ENCODE results near the gene COMMD4. TPM values are rescaled to one million over a fixed set of nuclear protein-coding genes. Genes with fewer than 3 reads are reported as not detected.
"Not testable (repeated sequence)": the region's sequence is repeated elsewhere in the genome, so short reads cannot be mapped to it uniquely, and the experiment has no call there.

Gene COMMD4
- polyA plus RNA-seq, 1 of the 3 experiments (the other 2 are of a cell fraction) = 223 TPM

DNA sequence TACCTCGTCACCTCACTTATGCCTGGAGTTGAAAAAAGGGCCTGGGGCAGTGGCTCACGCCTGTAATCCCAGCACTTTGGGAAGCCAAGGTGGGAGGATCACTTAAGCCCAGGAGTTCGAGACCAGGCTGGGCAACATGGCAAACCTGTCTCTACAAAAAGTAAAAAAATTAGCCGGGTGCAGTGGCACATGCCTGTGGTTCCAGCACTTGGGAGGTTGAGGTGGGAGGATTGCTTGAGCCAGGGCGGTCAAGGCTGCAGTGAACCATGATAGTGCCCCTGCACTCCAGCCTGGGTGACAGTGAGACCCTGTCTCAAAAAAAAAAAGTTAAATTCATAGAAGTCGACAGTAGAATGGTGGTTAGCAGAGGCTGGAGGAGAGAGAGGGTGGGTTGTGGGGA lies 6.4 kb downstream of the COMMD4 start:
- H3K27me3 ChIP-seq (ENCODE audit: insufficient read depth) = no peaks in the 10 kb centered on the region
- TF ChIP-seq TAF1 (IDR thresholded peaks at IDR 0.05; ENCODE audit: borderline replicate concordance, low read depth, low read length) = no peak
- no peak for TF ChIP-seq YY1 (IDR thresholded peaks at IDR 0.05; ENCODE audit: low read depth)
- no peak for TF ChIP-seq ELF1 (IDR thresholded peaks at IDR 0.05)
- TF ChIP-seq TCF12 (IDR thresholded peaks at IDR 0.05) = no peak
- TF ChIP-seq, protein P1, sequence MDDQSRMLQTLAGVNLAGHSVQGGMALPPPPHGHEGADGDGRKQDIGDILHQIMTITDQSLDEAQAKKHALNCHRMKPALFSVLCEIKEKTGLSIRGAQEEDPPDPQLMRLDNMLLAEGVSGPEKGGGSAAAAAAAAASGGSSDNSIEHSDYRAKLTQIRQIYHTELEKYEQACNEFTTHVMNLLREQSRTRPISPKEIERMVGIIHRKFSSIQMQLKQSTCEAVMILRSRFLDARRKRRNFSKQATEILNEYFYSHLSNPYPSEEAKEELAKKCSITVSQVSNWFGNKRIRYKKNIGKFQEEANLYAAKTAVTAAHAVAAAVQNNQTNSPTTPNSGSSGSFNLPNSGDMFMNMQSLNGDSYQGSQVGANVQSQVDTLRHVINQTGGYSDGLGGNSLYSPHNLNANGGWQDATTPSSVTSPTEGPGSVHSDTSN (IDR thresholded peaks at IDR 0.05) = no peak
- TF ChIP-seq, protein P2, sequence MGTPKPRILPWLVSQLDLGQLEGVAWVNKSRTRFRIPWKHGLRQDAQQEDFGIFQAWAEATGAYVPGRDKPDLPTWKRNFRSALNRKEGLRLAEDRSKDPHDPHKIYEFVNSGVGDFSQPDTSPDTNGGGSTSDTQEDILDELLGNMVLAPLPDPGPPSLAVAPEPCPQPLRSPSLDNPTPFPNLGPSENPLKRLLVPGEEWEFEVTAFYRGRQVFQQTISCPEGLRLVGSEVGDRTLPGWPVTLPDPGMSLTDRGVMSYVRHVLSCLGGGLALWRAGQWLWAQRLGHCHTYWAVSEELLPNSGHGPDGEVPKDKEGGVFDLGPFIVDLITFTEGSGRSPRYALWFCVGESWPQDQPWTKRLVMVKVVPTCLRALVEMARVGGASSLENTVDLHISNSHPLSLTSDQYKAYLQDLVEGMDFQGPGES (IDR thresholded peaks at IDR 0.05; ENCODE audit: low read depth, low read length) = no peak
- TF ChIP-seq, protein P3, sequence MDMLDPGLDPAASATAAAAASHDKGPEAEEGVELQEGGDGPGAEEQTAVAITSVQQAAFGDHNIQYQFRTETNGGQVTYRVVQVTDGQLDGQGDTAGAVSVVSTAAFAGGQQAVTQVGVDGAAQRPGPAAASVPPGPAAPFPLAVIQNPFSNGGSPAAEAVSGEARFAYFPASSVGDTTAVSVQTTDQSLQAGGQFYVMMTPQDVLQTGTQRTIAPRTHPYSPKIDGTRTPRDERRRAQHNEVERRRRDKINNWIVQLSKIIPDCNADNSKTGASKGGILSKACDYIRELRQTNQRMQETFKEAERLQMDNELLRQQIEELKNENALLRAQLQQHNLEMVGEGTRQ (IDR thresholded peaks at IDR 0.05; ENCODE audit: borderline replicate concordance, low read depth, low read length) = no peak
- TF ChIP-seq EP300 (IDR thresholded peaks at IDR 0.05; ENCODE audit: borderline replicate concordance in 1 of 2, low read depth in 1 of 2, low read length in 1 of 2) = no peak
- no peak for TF ChIP-seq FOXJ3 (CRISPR knock-in tag; IDR thresholded peaks at IDR 0.05)
- no peak for TF ChIP-seq SIN3A (IDR thresholded peaks at IDR 0.05; ENCODE audit: borderline replicate concordance, low read depth, low read length)
- TF ChIP-seq RFX5 (IDR thresholded peaks at IDR 0.05; ENCODE audit: low read length) = no peak
- no peak for TF ChIP-seq JUND (IDR thresholded peaks at IDR 0.05)
- TF ChIP-seq, protein P4, sequence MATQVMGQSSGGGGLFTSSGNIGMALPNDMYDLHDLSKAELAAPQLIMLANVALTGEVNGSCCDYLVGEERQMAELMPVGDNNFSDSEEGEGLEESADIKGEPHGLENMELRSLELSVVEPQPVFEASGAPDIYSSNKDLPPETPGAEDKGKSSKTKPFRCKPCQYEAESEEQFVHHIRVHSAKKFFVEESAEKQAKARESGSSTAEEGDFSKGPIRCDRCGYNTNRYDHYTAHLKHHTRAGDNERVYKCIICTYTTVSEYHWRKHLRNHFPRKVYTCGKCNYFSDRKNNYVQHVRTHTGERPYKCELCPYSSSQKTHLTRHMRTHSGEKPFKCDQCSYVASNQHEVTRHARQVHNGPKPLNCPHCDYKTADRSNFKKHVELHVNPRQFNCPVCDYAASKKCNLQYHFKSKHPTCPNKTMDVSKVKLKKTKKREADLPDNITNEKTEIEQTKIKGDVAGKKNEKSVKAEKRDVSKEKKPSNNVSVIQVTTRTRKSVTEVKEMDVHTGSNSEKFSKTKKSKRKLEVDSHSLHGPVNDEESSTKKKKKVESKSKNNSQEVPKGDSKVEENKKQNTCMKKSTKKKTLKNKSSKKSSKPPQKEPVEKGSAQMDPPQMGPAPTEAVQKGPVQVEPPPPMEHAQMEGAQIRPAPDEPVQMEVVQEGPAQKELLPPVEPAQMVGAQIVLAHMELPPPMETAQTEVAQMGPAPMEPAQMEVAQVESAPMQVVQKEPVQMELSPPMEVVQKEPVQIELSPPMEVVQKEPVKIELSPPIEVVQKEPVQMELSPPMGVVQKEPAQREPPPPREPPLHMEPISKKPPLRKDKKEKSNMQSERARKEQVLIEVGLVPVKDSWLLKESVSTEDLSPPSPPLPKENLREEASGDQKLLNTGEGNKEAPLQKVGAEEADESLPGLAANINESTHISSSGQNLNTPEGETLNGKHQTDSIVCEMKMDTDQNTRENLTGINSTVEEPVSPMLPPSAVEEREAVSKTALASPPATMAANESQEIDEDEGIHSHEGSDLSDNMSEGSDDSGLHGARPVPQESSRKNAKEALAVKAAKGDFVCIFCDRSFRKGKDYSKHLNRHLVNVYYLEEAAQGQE (IDR thresholded peaks at IDR 0.05; ENCODE audit: low read depth, low read length) = no peak
- TF ChIP-seq, protein P5, sequence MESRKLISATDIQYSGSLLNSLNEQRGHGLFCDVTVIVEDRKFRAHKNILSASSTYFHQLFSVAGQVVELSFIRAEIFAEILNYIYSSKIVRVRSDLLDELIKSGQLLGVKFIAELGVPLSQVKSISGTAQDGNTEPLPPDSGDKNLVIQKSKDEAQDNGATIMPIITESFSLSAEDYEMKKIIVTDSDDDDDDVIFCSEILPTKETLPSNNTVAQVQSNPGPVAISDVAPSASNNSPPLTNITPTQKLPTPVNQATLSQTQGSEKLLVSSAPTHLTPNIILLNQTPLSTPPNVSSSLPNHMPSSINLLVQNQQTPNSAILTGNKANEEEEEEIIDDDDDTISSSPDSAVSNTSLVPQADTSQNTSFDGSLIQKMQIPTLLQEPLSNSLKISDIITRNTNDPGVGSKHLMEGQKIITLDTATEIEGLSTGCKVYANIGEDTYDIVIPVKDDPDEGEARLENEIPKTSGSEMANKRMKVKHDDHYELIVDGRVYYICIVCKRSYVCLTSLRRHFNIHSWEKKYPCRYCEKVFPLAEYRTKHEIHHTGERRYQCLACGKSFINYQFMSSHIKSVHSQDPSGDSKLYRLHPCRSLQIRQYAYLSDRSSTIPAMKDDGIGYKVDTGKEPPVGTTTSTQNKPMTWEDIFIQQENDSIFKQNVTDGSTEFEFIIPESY (IDR thresholded peaks at IDR 0.05; ENCODE audit: borderline replicate concordance, low read depth) = no peak
- TF ChIP-seq GATA2 (CRISPR knock-in tag; IDR thresholded peaks at IDR 0.05) = no peak
- TF ChIP-seq RAD21 (IDR thresholded peaks at IDR 0.05; ENCODE audit: low read length) = no peak
- TF ChIP-seq FOXM1 (IDR thresholded peaks at IDR 0.05; ENCODE audit: low read depth) = no peak
- TF ChIP-seq TEAD4 (IDR thresholded peaks at IDR 0.05; ENCODE audit: borderline replicate concordance, insufficient read depth) = no peak
- no peak for TF ChIP-seq FOSL2 (IDR thresholded peaks at IDR 0.05; ENCODE audit: borderline replicate concordance, low read depth)
- peaks cover 0 to 16% of the 10 kb centered on the region in 2 experiments for H3K36me3 ChIP-seq (replicated peaks in 1 of 2; ENCODE audit: control insufficient read depth in 1 of 2, insufficient read depth in 2 of 2, low read length in 1 of 2)
- peaks cover 2% of the 10 kb centered on the region; the same call in 1 of the 2 replicates for H3K79me2 ChIP-seq (ENCODE audit: insufficient read depth)
- CTCF ChIA-PET = no interaction called here
- H4K20me1 ChIP-seq (ENCODE audit: insufficient read depth) = no peaks in the 10 kb centered on the region
- H3F3A ChIP-seq (replicated peaks; ENCODE audit: insufficient read depth) = peaks cover 15% of the 10 kb centered on the region
- H3K9ac ChIP-seq = no peak overlapping the region
- POLR2A ChIA-PET = no interaction called here
- 83% methylated on average over 6 of the region's 6 CpGs for WGBS (ENCODE audit: low lambda C conversion rate)
- no peak overlapping the region for H3K27ac ChIP-seq (ENCODE audit: low read depth in 2 of 2, low read length in 1 of 2)
- H3K4me1 ChIP-seq (ENCODE audit: control insufficient read depth in 1 of 2, insufficient read depth in 2 of 2, low read depth in 1 of 2, low read length in 1 of 2) = peaks cover 0 to 4% of the 10 kb centered on the region in 2 experiments; a peak in 1 of 4 replicates
- H3K9me2 ChIP-seq = no peaks in the 10 kb centered on the region
- H3K9me3 ChIP-seq = no peaks in the 10 kb centered on the region
- H3K4me3 ChIP-seq (ENCODE audit: low read depth in 2 of 2, low read length in 1 of 2) = no peak overlapping the region
- no peak for DNase-seq
- H2AFZ ChIP-seq (ENCODE audit: low read depth) = no peak overlapping the region
- H3K4me2 ChIP-seq = no peak overlapping the region

DNA sequence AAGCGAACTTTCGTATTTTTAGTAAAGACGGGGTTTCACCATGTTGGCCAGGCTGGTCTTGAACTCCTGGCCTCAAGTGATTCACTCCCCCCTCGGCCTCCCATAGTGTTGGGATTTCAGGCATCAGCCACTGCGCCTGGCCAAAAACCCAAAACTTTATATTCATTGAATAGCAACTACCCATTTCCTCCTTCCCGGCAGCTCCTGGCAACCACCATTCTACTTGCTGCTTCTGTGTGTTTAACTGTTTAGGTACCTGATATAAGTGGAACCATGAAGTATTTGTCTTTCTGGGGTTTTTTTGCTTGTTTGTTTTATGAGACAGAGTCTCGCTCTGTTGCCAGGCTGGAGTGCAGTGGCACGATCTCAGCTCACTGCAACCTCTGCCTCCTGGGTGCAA lies 8.1 kb downstream of the COMMD4 start:
- Histone ChIP-seq H3K36me3 (replicated peaks in 1 of 2; ENCODE audit: control insufficient read depth in 1 of 2, insufficient read depth in 2 of 2, low read length in 1 of 2) (peaks cover 0 to 13% of the 10 kb centered on the region in 2 experiments), H3F3A (replicated peaks; ENCODE audit: insufficient read depth) (peaks cover 15% of the 10 kb centered on the region)
- H3K27ac ChIP-seq (ENCODE audit: low read depth in 2 of 2, low read length in 1 of 2); H3K27me3 ChIP-seq (ENCODE audit: insufficient read depth); H3K4me3 ChIP-seq (ENCODE audit: low read depth in 2 of 2, low read length in 1 of 2); H3K9me2 ChIP-seq; POLR2A ChIA-PET; H4K20me1 ChIP-seq (ENCODE audit: insufficient read depth); DNase-seq; H3K79me2 ChIP-seq (ENCODE audit: insufficient read depth); H3K4me1 ChIP-seq (ENCODE audit: control insufficient read depth in 1 of 2, insufficient read depth in 2 of 2, low read depth in 1 of 2, low read length in 1 of 2); H3K9me3 ChIP-seq; H3K4me2 ChIP-seq; H2AFZ ChIP-seq (ENCODE audit: low read depth); H3K9ac ChIP-seq; CTCF ChIA-PET: not testable (repeated sequence)
- 80% methylated on average over 8 of the region's 8 CpGs for WGBS (ENCODE audit: low lambda C conversion rate)

Measured in SK-N-SH (cell line).